ENCODE results near the gene ITGAX.

Gene ITGAX

GRCh38 chr16:31429314-31429713 lies 74.3 kb downstream of the ITGAX start:
- no peak for DNase-seq (ENCODE audit: low spot score)
- in situ Hi-C loops (cut with MboI; ENCODE audit: low sequenced_read_pairs, unreplicated experiment): loop anchor here (25.0 kb wide), 1 partner anchor 442 kb away; the partner anchor contains the start of gene HSD3B7
- no peak for TF ChIP-seq CTCF (IDR thresholded peaks at IDR 0.05; ENCODE audit: borderline replicate concordance, control extremely low read depth, extremely low read depth, insufficient read depth, missing control alignments)

- no peak for TF ChIP-seq CTCF (IDR thresholded peaks at IDR 0.05; ENCODE audit: borderline replicate concordance, control extremely low read depth, extremely low read depth, insufficient read depth, missing control alignments)
- DNase-seq (ENCODE audit: low spot score): no peak
- in situ Hi-C loops (cut with MboI; ENCODE audit: low sequenced_read_pairs, unreplicated experiment): loop anchor here (25.0 kb wide), 1 partner anchor 442 kb away; the partner anchor contains the start of gene HSD3B7
Observed at GRCh38 chr16:31429796-31430195, 74.8 kb downstream of the ITGAX start.

GRCh38 chr16:31430380-31431052 lies 75.5 kb downstream of the ITGAX start:
- in situ Hi-C loops (cut with MboI; ENCODE audit: low sequenced_read_pairs, unreplicated experiment): loop anchor here (25.0 kb wide), 1 partner anchor 443 kb away; the partner anchor contains the start of gene HSD3B7
- no peak for DNase-seq (ENCODE audit: low spot score)
- no peak for TF ChIP-seq CTCF (IDR thresholded peaks at IDR 0.05; ENCODE audit: borderline replicate concordance, control extremely low read depth, extremely low read depth, insufficient read depth, missing control alignments)

Measured in GM13976 (cell line).